ENCODE measurements around the gene OSR1. TPM values are rescaled to one million over a fixed set of nuclear protein-coding genes. Genes with fewer than 3 reads are reported as not detected.
A peak's percentile ranks its signal among the peaks of the same experiment; 100 is the strongest.
"Not testable (repeated sequence)": the region's sequence is repeated elsewhere in the genome, so short reads cannot be mapped to it uniquely, and the experiment has no call there.

OSR1 gene
- total RNA-seq, 2 experiments from 2014 or later: not detected

DNA sequence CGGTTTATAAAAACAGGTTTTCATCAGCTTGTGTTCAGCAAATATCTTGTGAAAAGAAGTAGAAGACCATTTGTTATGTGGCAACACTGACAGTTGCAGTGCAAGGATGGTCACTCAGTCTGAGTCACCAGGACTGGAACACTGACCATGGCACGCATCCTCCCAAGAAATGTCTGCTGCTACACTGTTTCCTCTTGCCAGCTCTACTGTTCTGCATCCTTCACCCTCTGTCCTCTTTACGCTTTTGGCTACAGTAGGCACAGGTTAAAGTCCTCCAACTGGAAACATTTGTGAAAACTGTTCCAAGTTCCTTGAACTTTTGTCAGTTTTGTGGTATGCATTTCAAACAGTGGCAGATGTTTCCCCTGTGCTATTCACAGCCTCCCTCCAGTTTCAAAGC lies 39.4 kb downstream of the OSR1 start:
- H3K4me2 ChIP-seq (ENCODE audit: low read length): no peak overlapping the region
- TF ChIP-seq, protein P1, sequence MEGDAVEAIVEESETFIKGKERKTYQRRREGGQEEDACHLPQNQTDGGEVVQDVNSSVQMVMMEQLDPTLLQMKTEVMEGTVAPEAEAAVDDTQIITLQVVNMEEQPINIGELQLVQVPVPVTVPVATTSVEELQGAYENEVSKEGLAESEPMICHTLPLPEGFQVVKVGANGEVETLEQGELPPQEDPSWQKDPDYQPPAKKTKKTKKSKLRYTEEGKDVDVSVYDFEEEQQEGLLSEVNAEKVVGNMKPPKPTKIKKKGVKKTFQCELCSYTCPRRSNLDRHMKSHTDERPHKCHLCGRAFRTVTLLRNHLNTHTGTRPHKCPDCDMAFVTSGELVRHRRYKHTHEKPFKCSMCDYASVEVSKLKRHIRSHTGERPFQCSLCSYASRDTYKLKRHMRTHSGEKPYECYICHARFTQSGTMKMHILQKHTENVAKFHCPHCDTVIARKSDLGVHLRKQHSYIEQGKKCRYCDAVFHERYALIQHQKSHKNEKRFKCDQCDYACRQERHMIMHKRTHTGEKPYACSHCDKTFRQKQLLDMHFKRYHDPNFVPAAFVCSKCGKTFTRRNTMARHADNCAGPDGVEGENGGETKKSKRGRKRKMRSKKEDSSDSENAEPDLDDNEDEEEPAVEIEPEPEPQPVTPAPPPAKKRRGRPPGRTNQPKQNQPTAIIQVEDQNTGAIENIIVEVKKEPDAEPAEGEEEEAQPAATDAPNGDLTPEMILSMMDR (conservative IDR thresholded peaks at IDR 0.05; ENCODE audit: low read length): no peak
- TF ChIP-seq EZH2phosphoT487 (IDR thresholded peaks at IDR 0.05; ENCODE audit: borderline replicate concordance, low read depth, low read length): no peak
- no peak overlapping the region for H3K27ac ChIP-seq (ENCODE audit: low read depth, low read length, poor library complexity, severe bottlenecking)
- no peak overlapping the region for H3K4me3 ChIP-seq (ENCODE audit: low read depth, low read length, poor library complexity, severe bottlenecking)
- intact Hi-C loops (cut with micrococcal nuclease; ENCODE audit: unreplicated experiment): no loop called here
- no peaks in the 10 kb centered on the region for H3K36me3 ChIP-seq (ENCODE audit: insufficient read depth, low read length)
- no peaks in the 10 kb centered on the region for H3K79me2 ChIP-seq (ENCODE audit: insufficient read depth, low read depth, low read length)
- no peaks in the 10 kb centered on the region for H4K20me1 ChIP-seq (ENCODE audit: insufficient read depth, low read length)
- H3K4me1 ChIP-seq (ENCODE audit: insufficient read depth, low read length, poor library complexity, severe bottlenecking): no peaks in the 10 kb centered on the region
- ChIA-PET POLR2A (no interaction called here), CTCF (ENCODE audit: unreplicated experiment) (no interaction called here)
- no peaks in the 10 kb centered on the region for H3K9me3 ChIP-seq (ENCODE audit: low read length)
- H2AFZ ChIP-seq (ENCODE audit: low read length): no peak overlapping the region
- BruUV-seq (replicated peaks): no TSS peak
- H3K9me2 ChIP-seq (ENCODE audit: insufficient read depth, low read length): no peaks in the 10 kb centered on the region
- DNase-seq (ENCODE audit: low spot score): no peak

DNA sequence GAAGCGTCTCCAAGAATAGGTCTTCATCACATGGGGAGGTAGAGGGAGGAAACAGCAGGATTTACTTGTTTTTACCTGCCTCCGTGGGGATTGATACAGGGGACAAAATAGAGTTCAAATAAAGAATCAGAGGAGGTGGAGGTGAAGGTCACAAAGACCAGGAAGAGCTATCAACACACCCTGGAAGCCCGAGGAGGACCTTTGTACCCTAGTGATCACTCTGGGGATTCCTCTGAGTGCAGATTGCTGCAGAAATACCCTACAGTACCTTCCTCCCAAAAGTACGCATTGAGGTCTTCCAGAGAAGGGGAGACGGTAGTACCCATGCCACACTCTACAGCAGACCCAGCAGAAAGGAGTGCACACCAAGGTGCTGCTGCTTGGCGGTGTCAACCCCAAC lies 44.9 kb downstream of the OSR1 start:
- POLR2A ChIA-PET: interaction anchor here (1.0 kb wide), 1 partner anchor 28 kb away, joined by 3 read pairs; no protein-coding TSS in a partner anchor
- no peak overlapping the region for H2AFZ ChIP-seq (ENCODE audit: low read length)
- H3K79me2 ChIP-seq (ENCODE audit: insufficient read depth, low read depth, low read length): no peaks in the 10 kb centered on the region
- H3K4me3 ChIP-seq (ENCODE audit: low read depth, low read length, poor library complexity, severe bottlenecking): no peak overlapping the region
- CTCF ChIA-PET (ENCODE audit: unreplicated experiment): no interaction called here
- no peaks in the 10 kb centered on the region for H4K20me1 ChIP-seq (ENCODE audit: insufficient read depth, low read length)
- H3K9me2 ChIP-seq (ENCODE audit: insufficient read depth, low read length): no peaks in the 10 kb centered on the region
- no peaks in the 10 kb centered on the region for H3K36me3 ChIP-seq (ENCODE audit: insufficient read depth, low read length)
- intact Hi-C loops (cut with micrococcal nuclease; ENCODE audit: unreplicated experiment): no loop called here
- DNase-seq (ENCODE audit: low spot score): no peak
- no peak overlapping the region for H3K4me2 ChIP-seq (ENCODE audit: low read length)
- no peak overlapping the region for H3K27ac ChIP-seq (ENCODE audit: low read depth, low read length, poor library complexity, severe bottlenecking)
- no peak for TF ChIP-seq EZH2phosphoT487 (IDR thresholded peaks at IDR 0.05; ENCODE audit: borderline replicate concordance, low read depth, low read length)
- TF ChIP-seq, protein P1 (conservative IDR thresholded peaks at IDR 0.05; ENCODE audit: low read length): no peak
- H3K9me3 ChIP-seq (ENCODE audit: low read length): no peaks in the 10 kb centered on the region
- H3K4me1 ChIP-seq (ENCODE audit: insufficient read depth, low read length, poor library complexity, severe bottlenecking): no peaks in the 10 kb centered on the region
- no TSS peak for BruUV-seq (replicated peaks)

DNA sequence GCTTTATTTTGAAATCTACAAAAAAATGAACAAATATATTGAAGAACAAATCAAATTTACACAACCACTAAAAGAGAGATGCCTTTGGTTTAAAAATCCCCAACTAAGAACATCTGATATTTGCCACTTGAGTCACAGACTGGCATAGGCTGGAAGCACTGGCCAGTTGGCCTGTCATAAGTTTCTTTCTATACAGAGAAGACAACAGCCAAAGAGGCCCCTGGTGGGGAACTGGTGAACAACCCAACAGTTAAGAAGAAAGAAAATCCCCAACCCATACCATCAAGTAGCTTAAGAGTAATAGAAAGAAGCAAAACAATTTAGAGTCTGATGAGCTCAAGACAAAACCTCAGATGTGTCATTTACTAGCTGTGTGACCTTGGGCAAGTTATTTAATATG lies 45.5 kb downstream of the OSR1 start:
- Histone ChIP-seq H3K27ac (ENCODE audit: low read depth, low read length, poor library complexity, severe bottlenecking) (no peak overlapping the region), H3K9me2 (ENCODE audit: insufficient read depth, low read length) (no peaks in the 10 kb centered on the region), H3K79me2 (ENCODE audit: insufficient read depth, low read depth, low read length) (no peaks in the 10 kb centered on the region), H4K20me1 (ENCODE audit: insufficient read depth, low read length) (no peaks in the 10 kb centered on the region), H3K4me3 (ENCODE audit: low read depth, low read length, poor library complexity, severe bottlenecking) (no peak overlapping the region), H3K36me3 (ENCODE audit: insufficient read depth, low read length) (no peaks in the 10 kb centered on the region), H3K4me1 (ENCODE audit: insufficient read depth, low read length, poor library complexity, severe bottlenecking) (no peaks in the 10 kb centered on the region), H3K9me3 (ENCODE audit: low read length) (no peaks in the 10 kb centered on the region), H2AFZ (ENCODE audit: low read length) (no peak overlapping the region), H3K4me2 (ENCODE audit: low read length) (no peak overlapping the region)
- CTCF ChIA-PET (ENCODE audit: unreplicated experiment): no interaction called here
- intact Hi-C loops (cut with micrococcal nuclease; ENCODE audit: unreplicated experiment): no loop called here
- POLR2A ChIA-PET: no interaction called here
- no TSS peak for BruUV-seq (replicated peaks)
- no peak for TF ChIP-seq EZH2phosphoT487 (IDR thresholded peaks at IDR 0.05; ENCODE audit: borderline replicate concordance, low read depth, low read length)
- TF ChIP-seq, protein P1 (conservative IDR thresholded peaks at IDR 0.05; ENCODE audit: low read length): peak; percentile 40; the same call in 1 of the 2 replicates
- DNase-seq (ENCODE audit: low spot score): peak; percentile 15

DNA sequence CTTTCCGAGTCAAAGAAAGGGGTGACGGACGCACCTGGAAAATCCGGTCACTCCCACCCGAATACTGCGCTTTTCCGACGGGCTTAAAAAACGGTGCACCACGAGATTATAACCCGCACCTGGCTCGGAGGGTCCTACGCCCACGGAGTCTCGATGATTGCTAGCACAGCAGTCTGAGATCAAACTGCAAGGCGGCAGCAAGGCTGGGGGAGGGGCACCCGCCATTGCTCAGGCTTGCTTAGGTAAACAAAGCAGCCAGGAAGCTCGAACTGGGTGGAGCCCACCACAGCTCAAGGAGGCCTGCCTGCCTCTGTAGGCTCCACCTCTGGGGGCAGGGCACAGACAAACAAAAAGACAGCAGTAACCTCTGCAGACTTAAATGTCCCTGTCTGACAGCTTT lies 52.4 kb downstream of the OSR1 start:
- H3K4me1 ChIP-seq (ENCODE audit: insufficient read depth, low read length, poor library complexity, severe bottlenecking); BruUV-seq (replicated peaks); H4K20me1 ChIP-seq (ENCODE audit: insufficient read depth, low read length); intact Hi-C loops (cut with micrococcal nuclease; ENCODE audit: unreplicated experiment); H2AFZ ChIP-seq (ENCODE audit: low read length); POLR2A ChIA-PET; CTCF ChIA-PET (ENCODE audit: unreplicated experiment); H3K4me2 ChIP-seq (ENCODE audit: low read length); H3K9me3 ChIP-seq (ENCODE audit: low read length); H3K4me3 ChIP-seq (ENCODE audit: low read depth, low read length, poor library complexity, severe bottlenecking); H3K79me2 ChIP-seq (ENCODE audit: insufficient read depth, low read depth, low read length); H3K9me2 ChIP-seq (ENCODE audit: insufficient read depth, low read length); H3K27ac ChIP-seq (ENCODE audit: low read depth, low read length, poor library complexity, severe bottlenecking); DNase-seq (ENCODE audit: low spot score); H3K36me3 ChIP-seq (ENCODE audit: insufficient read depth, low read length): not testable (repeated sequence)
